Transverse colon (tissue), 4 donors: Measurements from ENCODE around the gene PCNX2.

Source experiments
- CTCF ChIP-seq, 5 experiments: fragments of 200-600 bp in 3 of 5; fragments of 450-650 bp in 2 of 5; sonication (generic) in 3 of 5; IDR thresholded peaks; 1 replicate in 2 of 5; 2 replicates in 3 of 5; pipeline ENCODE4 v1.5.1; 2016 to 2017; ENCODE audit warnings: antibody characterized with exemption in 5 of 5, inconsistent platforms in 3 of 5, mild to moderate bottlenecking in 2 of 5, moderate library complexity in 1 of 5
- EP300 ChIP-seq: sonication (generic); formaldehyde crosslinking; IDR thresholded peaks from one replicate; pipeline ENCODE4 v1.6.1; 2017; ENCODE audit warnings: antibody characterized with exemption, low read depth
- POLR2A ChIP-seq: fragments of 450-650 bp; IDR thresholded peaks from one replicate; pipeline ENCODE4 v1.6.1; 2016; ENCODE audit warnings: antibody characterized with exemption, mild to moderate bottlenecking, moderate library complexity
- POLR2AphosphoS5 ChIP-seq, 3 donors: sonication (generic); formaldehyde crosslinking; IDR thresholded peaks; one replicate each; pipeline ENCODE4 v1.6.1; 2016; ENCODE audit warnings: antibody characterized with exemption in 3 of 3

GRCh38 chr1:233257786-233258185 lies 37.7 kb downstream of the PCNX2 start:
- TF ChIP-seq EP300 (no peak), CTCF (IDR thresholded peaks at IDR 0.05) (no peak), POLR2A (no peak), POLR2AphosphoS5 (IDR thresholded peaks at IDR 0.05) (no peak)
